Tibial nerve (tissue), 4 donors: ENCODE measurements around the gene CLEC11A.

ENCODE experiments used
- EP300 ChIP-seq, 2 donors: sonication (generic); formaldehyde crosslinking; IDR thresholded peaks; one replicate each; pipeline ENCODE4 v1.6.1; 2017; ENCODE audit warnings: antibody characterized with exemption in 2 of 2, mild to moderate bottlenecking in 1 of 2
- POLR2A ChIP-seq, 2 donors: fragments of 450-650 bp; IDR thresholded peaks; one replicate each; pipeline ENCODE4 v1.6.1; 2017; ENCODE audit warnings: antibody characterized with exemption in 2 of 2, mild to moderate bottlenecking in 2 of 2, moderate library complexity in 2 of 2
- TF ChIP-seq, protein P1 (sequence below), 5 experiments: fragments of 200-600 bp in 3 of 5; fragments of 450-650 bp in 2 of 5; sonication (generic) in 3 of 5; IDR thresholded peaks; one replicate each; pipeline ENCODE4 v1.5.1; 2016 to 2019; ENCODE audit warnings: antibody characterized with exemption in 5 of 5, mild to moderate bottlenecking in 3 of 5, moderate library complexity in 2 of 5

DNA sequence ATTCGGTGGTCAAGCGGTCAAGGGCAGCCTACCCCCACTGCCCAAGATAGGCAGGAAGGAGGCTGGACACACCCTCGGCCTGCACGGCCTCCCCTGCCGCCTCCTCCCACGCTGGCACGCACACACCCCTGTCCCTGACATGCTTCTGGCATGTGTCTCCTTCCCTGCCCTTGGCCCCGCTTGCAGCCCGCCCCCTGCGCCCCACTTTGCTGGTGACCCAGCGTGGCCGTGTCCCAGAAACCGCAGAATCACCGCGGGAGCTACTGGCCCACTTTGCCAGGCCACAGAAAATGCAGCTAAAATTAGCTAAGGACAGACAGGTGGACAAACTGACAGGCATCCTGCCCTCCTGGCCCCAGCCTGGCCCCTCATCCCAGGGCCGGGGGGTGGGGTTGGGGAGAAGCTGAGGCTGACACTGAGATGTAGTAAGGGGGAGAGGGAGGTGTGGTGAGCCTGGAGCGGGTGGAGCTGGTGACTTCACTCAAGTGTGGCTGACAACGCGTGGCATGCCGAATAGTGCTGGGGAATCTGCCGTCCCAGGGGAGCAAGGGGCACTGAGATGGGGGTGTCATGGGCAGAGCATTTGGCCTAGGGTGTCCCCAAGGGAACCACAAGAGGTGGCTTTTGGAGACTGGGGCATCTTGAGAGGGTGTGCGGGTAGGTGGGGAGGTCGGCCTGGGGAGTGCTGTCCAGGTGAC lies 6.0 kb upstream of the CLEC11A start:
- TF ChIP-seq EP300 (IDR thresholded peaks at IDR 0.05) (no peak), POLR2A (IDR thresholded peaks at IDR 0.05) (no peak)
- TF ChIP-seq, protein P1, sequence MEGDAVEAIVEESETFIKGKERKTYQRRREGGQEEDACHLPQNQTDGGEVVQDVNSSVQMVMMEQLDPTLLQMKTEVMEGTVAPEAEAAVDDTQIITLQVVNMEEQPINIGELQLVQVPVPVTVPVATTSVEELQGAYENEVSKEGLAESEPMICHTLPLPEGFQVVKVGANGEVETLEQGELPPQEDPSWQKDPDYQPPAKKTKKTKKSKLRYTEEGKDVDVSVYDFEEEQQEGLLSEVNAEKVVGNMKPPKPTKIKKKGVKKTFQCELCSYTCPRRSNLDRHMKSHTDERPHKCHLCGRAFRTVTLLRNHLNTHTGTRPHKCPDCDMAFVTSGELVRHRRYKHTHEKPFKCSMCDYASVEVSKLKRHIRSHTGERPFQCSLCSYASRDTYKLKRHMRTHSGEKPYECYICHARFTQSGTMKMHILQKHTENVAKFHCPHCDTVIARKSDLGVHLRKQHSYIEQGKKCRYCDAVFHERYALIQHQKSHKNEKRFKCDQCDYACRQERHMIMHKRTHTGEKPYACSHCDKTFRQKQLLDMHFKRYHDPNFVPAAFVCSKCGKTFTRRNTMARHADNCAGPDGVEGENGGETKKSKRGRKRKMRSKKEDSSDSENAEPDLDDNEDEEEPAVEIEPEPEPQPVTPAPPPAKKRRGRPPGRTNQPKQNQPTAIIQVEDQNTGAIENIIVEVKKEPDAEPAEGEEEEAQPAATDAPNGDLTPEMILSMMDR (IDR thresholded peaks at IDR 0.05): no peak
